Loucy (cell line): ENCODE measurements around the gene TMTC2.

Experiments
- CTCF ChIP-seq: fragments of 200-600 bp; sonication (generic); conservative IDR thresholded peaks from 2 replicates; pipeline ENCODE4 v1.5.1; 2014; ENCODE audit warnings: mild to moderate bottlenecking, antibody characterized with exemption, low read length
- EZH2phosphoT487 ChIP-seq: fragments of 200-600 bp; IDR thresholded peaks from 2 replicates; pipeline ENCODE4 v1.6.1; 2018; ENCODE audit warnings: antibody characterized with exemption, mild to moderate bottlenecking, moderate library complexity, borderline replicate concordance

DNA sequence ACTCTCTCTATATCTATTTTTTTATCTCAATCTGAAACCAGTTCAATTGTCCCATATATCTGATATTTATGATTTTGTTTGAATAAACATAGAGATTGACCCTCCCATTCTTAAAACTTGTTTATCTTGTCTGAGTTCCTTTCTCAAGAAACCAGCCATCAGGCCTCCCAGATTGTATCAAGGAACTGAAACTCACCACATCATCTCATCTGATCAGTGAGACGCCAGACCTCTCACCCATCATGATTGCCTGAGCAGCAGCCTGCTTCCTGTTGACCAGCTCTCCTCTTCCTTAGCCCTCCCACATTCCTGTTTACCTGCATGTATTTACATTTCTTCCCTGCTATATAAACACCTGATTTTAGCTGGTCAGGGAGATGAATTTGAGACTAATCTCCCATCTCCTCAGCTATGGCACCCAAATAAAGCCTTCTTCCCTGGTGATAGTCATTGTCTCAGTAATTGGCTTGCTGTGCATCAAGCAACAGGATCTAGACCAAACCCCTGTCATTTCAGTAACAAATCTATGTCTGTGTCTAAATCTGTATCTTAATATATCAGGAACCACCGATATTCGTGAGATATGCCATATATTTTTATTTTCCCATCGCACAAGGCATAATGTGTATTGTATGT, 323.6 kb downstream of the TMTC2 start:
- TF ChIP-seq CTCF: no peak
- TF ChIP-seq EZH2phosphoT487: no peak
